Ecto neural progenitor cell (in vitro differentiated cells): ENCODE results near the gene TUBB8B.
"Not testable (repeated sequence)": the region's sequence is repeated elsewhere in the genome, so short reads cannot be mapped to it uniquely, and the experiment has no call there.

ENCODE experiments used
- DNase-seq: peaks from one replicate; pipeline ENCODE4 v3.0.0-alpha.2; 2018; ENCODE audit warnings: low spot score

Gene TUBB8B

GRCh38 chr18:12773-13172 is 36.6 kb downstream of the TUBB8B start:
- not testable (repeated sequence) for DNase-seq

- not testable (repeated sequence) for DNase-seq
Measured at GRCh38 chr18:11383-12274, 37.8 kb downstream of the TUBB8B start.

- not testable (repeated sequence) for DNase-seq
Measured at GRCh38 chr18:10624-11184, 38.7 kb downstream of the TUBB8B start.

GRCh38 chr18:9937-10336 is 39.5 kb downstream of the TUBB8B start:
- not testable (repeated sequence) for DNase-seq
